ENCODE results near the gene RAD51B. TPM values are rescaled to one million over a fixed set of nuclear protein-coding genes. Genes with fewer than 3 reads are reported as not detected.

Gene RAD51B
- total and polyA plus RNA-seq, 9 of the 15 experiments (the other 6 are each of a cell fraction or from before 2014, with no cell fraction given): 8.5 to 17.3 (median 11.3) TPM

- Histone ChIP-seq H3K27ac (ENCODE audit: extremely low read depth, low read depth, low read length) (no peak overlapping the region), H3K27me3 (ENCODE audit: control insufficient read depth in 2 of 2, insufficient read depth in 2 of 2, low read length in 2 of 2) (no peaks in the 10 kb centered on the region), H2AFZ (ENCODE audit: low read depth, low read length) (no peak overlapping the region), H3K9ac (ENCODE audit: insufficient read depth in 1 of 2, low read depth in 2 of 2, low read length in 2 of 2) (no peak overlapping the region), H4K20me1 (replicated peaks; ENCODE audit: control insufficient read depth, insufficient read depth, low read length) (no peaks in the 10 kb centered on the region), H3K4me3 (no peak overlapping the region), H3K9me1 (ENCODE audit: control insufficient read depth, insufficient read depth, low read length) (no peaks in the 10 kb centered on the region), H3K9me3 (replicated peaks; ENCODE audit: control insufficient read depth, insufficient read depth, low read depth, low read length) (no peaks in the 10 kb centered on the region), H3K79me2 (ENCODE audit: control insufficient read depth, insufficient read depth, low read length) (no peaks in the 10 kb centered on the region), H3K4me2 (ENCODE audit: insufficient read depth, low read length) (no peak overlapping the region), H3K36me3 (ENCODE audit: control insufficient read depth, insufficient read depth, low read length) (no peaks in the 10 kb centered on the region), H3K4me1 (replicated peaks in 1 of 2; ENCODE audit: control insufficient read depth in 2 of 2, insufficient read depth in 2 of 2, low read length in 2 of 2) (no peaks in the 10 kb centered on the region)
- no TSS peak for BruUV-seq (replicated peaks)
- in situ Hi-C loops (cut with MboI) (no loop called here), intact Hi-C loops (cut with micrococcal nuclease) (no loop called here)
- ChIA-PET CTCF (ENCODE audit: low intra/inter-chr PET ratio) (no interaction called here), POLR2A (no interaction called here)
- ATAC-seq: no peak
- TF ChIP-seq DEAF1 (CRISPR knock-in tag; IDR thresholded peaks at IDR 0.05): no peak
- no peak for TF ChIP-seq ZC3H4 (CRISPR knock-in tag; IDR thresholded peaks at IDR 0.05; ENCODE audit: borderline replicate concordance)
- no peak for TF ChIP-seq PRPF4 (IDR thresholded peaks at IDR 0.05; ENCODE audit: insufficient read depth, low read depth, low read length, poor library complexity, severe bottlenecking)
- no peak for TF ChIP-seq NCOA4 (IDR thresholded peaks at IDR 0.05; ENCODE audit: partially characterized antibody)
- TF ChIP-seq ZNF79 (CRISPR knock-in tag; IDR thresholded peaks at IDR 0.05; ENCODE audit: low read depth): no peak
- no peak for TF ChIP-seq TEAD2 (tag; IDR thresholded peaks at IDR 0.05)
- no peak for TF ChIP-seq PHB (CRISPR knock-in tag; IDR thresholded peaks at IDR 0.05)
- TF ChIP-seq RBM34 (IDR thresholded peaks at IDR 0.05; ENCODE audit: borderline replicate concordance, insufficient read depth, low read length): no peak
- TF ChIP-seq ZNF253 (CRISPR knock-in tag; conservative IDR thresholded peaks at IDR 0.05): no peak
- TF ChIP-seq FOXP4 (CRISPR knock-in tag; IDR thresholded peaks at IDR 0.05; ENCODE audit: borderline replicate concordance): no peak
- no peak for TF ChIP-seq ZNF146 (CRISPR knock-in tag; IDR thresholded peaks at IDR 0.05; ENCODE audit: unreplicated experiment)
- TF ChIP-seq SREBF1 (IDR thresholded peaks at IDR 0.05; ENCODE audit: borderline replicate concordance, low read depth, low read length): no peak
- DNase-seq (ENCODE audit: extremely low read depth in 1 of 4, low spot score in 3 of 4): no peak
- WGBS (ENCODE audit: insufficient coverage, low coverage, missing lambda C conversion rate): 13% methylated on average over 1 of the region's 1 CpG
- no peak for FAIRE-seq
Measured at GRCh38 chr14:68060198-68060597, 240.6 kb downstream of the RAD51B start.

All from K562 (cell line).